ENCODE measurements around the gene KIAA1958.

Gene KIAA1958

GRCh38 chr9:112465352-112465751 is 21.3 kb upstream of the KIAA1958 start:
- no peak for TF ChIP-seq CTCF (IDR thresholded peaks at IDR 0.05; ENCODE audit: low read depth, low read length, missing control alignments)
- in situ Hi-C loops (cut with HindIII; ENCODE audit: low pct_ligation_motif_present, low sequenced_read_pairs), result no loop called here
- Histone ChIP-seq H3K27ac (no peak overlapping the region), H3K36me3 (replicated peaks) (no peaks in the 10 kb centered on the region), H3K4me3 (ENCODE audit: low read depth, low read length) (no peak overlapping the region), H3K27me3 (replicated peaks) (no peaks in the 10 kb centered on the region)
- no peak for DNase-seq

- in situ Hi-C loops (cut with HindIII; ENCODE audit: low pct_ligation_motif_present, low sequenced_read_pairs), result no loop called here
- H3K27me3 ChIP-seq (replicated peaks), result no peaks in the 10 kb centered on the region
- H3K27ac ChIP-seq, result no peak overlapping the region
- H3K36me3 ChIP-seq (replicated peaks), result peaks cover 3% of the 10 kb centered on the region
- TF ChIP-seq CTCF (IDR thresholded peaks at IDR 0.05; ENCODE audit: low read depth, low read length, missing control alignments), result no peak
- H3K4me3 ChIP-seq (ENCODE audit: low read depth, low read length), result no peak overlapping the region
- DNase-seq, result no peak
These were observed 13.6 kb upstream of the KIAA1958 start for GRCh38 chr9:112472996-112473395.

GRCh38 chr9:112473986-112474385 is 12.6 kb upstream of the KIAA1958 start:
- Histone ChIP-seq H3K36me3 (replicated peaks) (peaks cover 3% of the 10 kb centered on the region), H3K27ac (no peak overlapping the region), H3K27me3 (replicated peaks) (no peaks in the 10 kb centered on the region), H3K4me3 (ENCODE audit: low read depth, low read length) (no peak overlapping the region)
- TF ChIP-seq CTCF (IDR thresholded peaks at IDR 0.05; ENCODE audit: low read depth, low read length, missing control alignments), result no peak
- in situ Hi-C loops (cut with HindIII; ENCODE audit: low pct_ligation_motif_present, low sequenced_read_pairs), result no loop called here
- no peak for DNase-seq

GRCh38 chr9:112475318-112475717 is 11.3 kb upstream of the KIAA1958 start:
- Histone ChIP-seq H3K27ac (no peak overlapping the region), H3K27me3 (replicated peaks) (no peaks in the 10 kb centered on the region), H3K36me3 (replicated peaks) (peaks cover 3% of the 10 kb centered on the region), H3K4me3 (ENCODE audit: low read depth, low read length) (no peak overlapping the region)
- TF ChIP-seq CTCF (IDR thresholded peaks at IDR 0.05; ENCODE audit: low read depth, low read length, missing control alignments), result no peak
- DNase-seq, result no peak
- in situ Hi-C loops (cut with HindIII; ENCODE audit: low pct_ligation_motif_present, low sequenced_read_pairs), result no loop called here

GRCh38 chr9:112477330-112477729 is 9.3 kb upstream of the KIAA1958 start:
- Histone ChIP-seq H3K4me3 (ENCODE audit: low read depth, low read length) (no peak overlapping the region), H3K27ac (no peak overlapping the region), H3K36me3 (replicated peaks) (no peaks in the 10 kb centered on the region), H3K27me3 (replicated peaks) (no peaks in the 10 kb centered on the region)
- no peak for TF ChIP-seq CTCF (IDR thresholded peaks at IDR 0.05; ENCODE audit: low read depth, low read length, missing control alignments)
- DNase-seq, result no peak
- in situ Hi-C loops (cut with HindIII; ENCODE audit: low pct_ligation_motif_present, low sequenced_read_pairs), result no loop called here

GRCh38 chr9:112479221-112479620 is 7.4 kb upstream of the KIAA1958 start:
- H3K36me3 ChIP-seq (replicated peaks), result no peaks in the 10 kb centered on the region
- in situ Hi-C loops (cut with HindIII; ENCODE audit: low pct_ligation_motif_present, low sequenced_read_pairs), result no loop called here
- no peak overlapping the region for H3K4me3 ChIP-seq (ENCODE audit: low read depth, low read length)
- no peak overlapping the region for H3K27ac ChIP-seq
- no peaks in the 10 kb centered on the region for H3K27me3 ChIP-seq (replicated peaks)
- no peak for TF ChIP-seq CTCF (IDR thresholded peaks at IDR 0.05; ENCODE audit: low read depth, low read length, missing control alignments)
- DNase-seq, result no peak

Measured in brain microvascular endothelial cell (primary cell).